Measurements from ENCODE around the gene PRSS37. TPM values are rescaled to one million over a fixed set of nuclear protein-coding genes. Genes with fewer than 3 reads are reported as not detected.

PRSS37 gene
- polyA plus RNA-seq, 1 of the 3 experiments (the other 2 are of a cell fraction) = not detected

GRCh38 chr7:141874787-141875186 is 33.5 kb upstream of the PRSS37 start:
- Histone ChIP-seq H3K4me1 (ENCODE audit: control insufficient read depth in 1 of 2, insufficient read depth in 2 of 2, low read depth in 1 of 2, low read length in 1 of 2) (no peaks in the 10 kb centered on the region), H3K9me2 (no peaks in the 10 kb centered on the region), H3K27ac (ENCODE audit: low read depth in 2 of 2, low read length in 1 of 2) (no peak overlapping the region), H3K9me3 (no peaks in the 10 kb centered on the region), H3K4me2 (no peak overlapping the region), H3K36me3 (replicated peaks in 1 of 2; ENCODE audit: control insufficient read depth in 1 of 2, insufficient read depth in 2 of 2, low read length in 1 of 2) (no peaks in the 10 kb centered on the region), H3K4me3 (ENCODE audit: low read depth in 2 of 2, low read length in 1 of 2) (no peak overlapping the region), H3K9ac (no peak overlapping the region), H3K27me3 (ENCODE audit: insufficient read depth) (no peaks in the 10 kb centered on the region), H4K20me1 (ENCODE audit: insufficient read depth) (no peaks in the 10 kb centered on the region), H2AFZ (ENCODE audit: low read depth) (no peak overlapping the region), H3F3A (replicated peaks; ENCODE audit: insufficient read depth) (no peaks in the 10 kb centered on the region), H3K79me2 (ENCODE audit: insufficient read depth) (no peaks in the 10 kb centered on the region)
- DNase-seq = no peak
- POLR2A ChIA-PET = no interaction called here
- CTCF ChIA-PET = no interaction called here
- TF ChIP-seq TEAD4 (IDR thresholded peaks at IDR 0.05; ENCODE audit: borderline replicate concordance, insufficient read depth) (no peak), USF1 (IDR thresholded peaks at IDR 0.05; ENCODE audit: borderline replicate concordance, low read depth) (no peak)
- WGBS (ENCODE audit: low lambda C conversion rate) = 5% methylated on average over 3 of the region's 3 CpGs

- H4K20me1 ChIP-seq (ENCODE audit: insufficient read depth) = no peaks in the 10 kb centered on the region
- H3K27me3 ChIP-seq (ENCODE audit: insufficient read depth) = no peaks in the 10 kb centered on the region
- no peaks in the 10 kb centered on the region for H3K4me1 ChIP-seq (ENCODE audit: control insufficient read depth in 1 of 2, insufficient read depth in 2 of 2, low read depth in 1 of 2, low read length in 1 of 2)
- WGBS (ENCODE audit: low lambda C conversion rate) = 12% methylated on average over 3 of the region's 3 CpGs
- no peak overlapping the region for H3K4me3 ChIP-seq (ENCODE audit: low read depth in 2 of 2, low read length in 1 of 2)
- CTCF ChIA-PET = no interaction called here
- H3K36me3 ChIP-seq (replicated peaks in 1 of 2; ENCODE audit: control insufficient read depth in 1 of 2, insufficient read depth in 2 of 2, low read length in 1 of 2) = no peaks in the 10 kb centered on the region
- no peaks in the 10 kb centered on the region for H3K9me2 ChIP-seq
- H3F3A ChIP-seq (replicated peaks; ENCODE audit: insufficient read depth) = no peaks in the 10 kb centered on the region
- no peaks in the 10 kb centered on the region for H3K79me2 ChIP-seq (ENCODE audit: insufficient read depth)
- H3K4me2 ChIP-seq = no peak overlapping the region
- no peaks in the 10 kb centered on the region for H3K9me3 ChIP-seq
- no peak overlapping the region for H2AFZ ChIP-seq (ENCODE audit: low read depth)
- TF ChIP-seq GABPA (IDR thresholded peaks at IDR 0.05; ENCODE audit: low read depth) = no peak
- no peak for TF ChIP-seq CTCF (IDR thresholded peaks at IDR 0.05)
- TF ChIP-seq REST (IDR thresholded peaks at IDR 0.05; ENCODE audit: low read depth, low read length) = no peak
- no peak for TF ChIP-seq RXRA (IDR thresholded peaks at IDR 0.05; ENCODE audit: borderline replicate concordance, low read depth)
- TF ChIP-seq NFIC (IDR thresholded peaks at IDR 0.05; ENCODE audit: borderline replicate concordance) = no peak
- no peak for TF ChIP-seq FOXM1 (IDR thresholded peaks at IDR 0.05; ENCODE audit: low read depth)
- TF ChIP-seq CHD2 (IDR thresholded peaks at IDR 0.05; ENCODE audit: low read length, partially characterized antibody) = no peak
- TF ChIP-seq ZBTB33 (IDR thresholded peaks at IDR 0.05; ENCODE audit: borderline replicate concordance, low read depth) = no peak
- TF ChIP-seq MEF2A (IDR thresholded peaks at IDR 0.05; ENCODE audit: borderline replicate concordance, low read depth) = no peak
- no peak for TF ChIP-seq TCF12 (IDR thresholded peaks at IDR 0.05)
- TF ChIP-seq SIN3A (IDR thresholded peaks at IDR 0.05; ENCODE audit: borderline replicate concordance, low read depth, low read length) = no peak
- no peak for TF ChIP-seq MAX (IDR thresholded peaks at IDR 0.05; ENCODE audit: low read depth)
- no peak for DNase-seq
- no peak overlapping the region for H3K27ac ChIP-seq (ENCODE audit: low read depth in 2 of 2, low read length in 1 of 2)
- H3K9ac ChIP-seq = no peak overlapping the region
- POLR2A ChIA-PET = no interaction called here
These were observed 31.6 kb upstream of the PRSS37 start for GRCh38 chr7:141872931-141873330.
